SH-SY5Y (cell line): ENCODE data around the gene SYNGR2.

Experiments used
- GATA2 ChIP-seq: IDR thresholded peaks from 2 replicates; pipeline ENCODE4 v1.6.1; 2011; ENCODE audit warnings: mild to moderate bottlenecking, low read depth, low read length
- GATA3 ChIP-seq: IDR thresholded peaks from 2 replicates; pipeline ENCODE4 v1.6.1; 2011; ENCODE audit warnings: low read depth, mild to moderate bottlenecking, low read length, moderate library complexity

SYNGR2 gene, protein sequence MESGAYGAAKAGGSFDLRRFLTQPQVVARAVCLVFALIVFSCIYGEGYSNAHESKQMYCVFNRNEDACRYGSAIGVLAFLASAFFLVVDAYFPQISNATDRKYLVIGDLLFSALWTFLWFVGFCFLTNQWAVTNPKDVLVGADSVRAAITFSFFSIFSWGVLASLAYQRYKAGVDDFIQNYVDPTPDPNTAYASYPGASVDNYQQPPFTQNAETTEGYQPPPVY

DNA sequence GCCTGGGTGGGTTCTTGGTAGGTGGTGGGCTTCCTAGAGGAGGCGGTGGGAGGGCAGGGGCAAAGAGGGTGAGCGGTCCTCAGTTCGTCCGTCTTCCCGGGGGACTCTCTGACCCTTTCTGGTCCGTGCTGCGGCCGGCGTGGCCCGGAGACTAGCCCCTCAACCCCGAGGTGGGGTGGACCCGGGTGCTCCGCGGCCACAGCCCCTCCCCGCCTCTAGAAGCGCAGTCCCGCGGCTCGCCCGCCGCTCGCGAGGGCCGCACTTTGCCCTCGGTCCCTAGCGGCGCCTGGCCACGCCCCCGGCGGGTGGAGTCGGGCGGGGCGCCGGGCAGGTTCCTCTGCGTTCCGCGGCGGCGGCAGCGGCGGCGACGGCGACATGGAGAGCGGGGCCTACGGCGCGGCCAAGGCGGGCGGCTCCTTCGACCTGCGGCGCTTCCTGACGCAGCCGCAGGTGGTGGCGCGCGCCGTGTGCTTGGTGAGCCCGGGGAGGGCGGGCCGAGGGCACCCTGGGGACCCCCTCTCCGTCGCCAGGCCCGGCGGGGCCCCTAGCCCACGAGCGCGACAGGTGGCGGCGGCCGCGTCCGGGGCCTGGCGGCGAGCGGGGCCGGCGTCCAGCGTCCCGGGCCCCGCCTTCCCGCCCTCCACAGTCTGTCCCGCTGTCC lies at the start of gene SYNGR2:
TSS of gene SYNGR2 (plus strand) at position 340 of the 661 bp plus-strand sequence. CDS start at position 376, 36 bp downstream.
- TF ChIP-seq GATA3 (no peak), GATA2 (no peak)

DNA sequence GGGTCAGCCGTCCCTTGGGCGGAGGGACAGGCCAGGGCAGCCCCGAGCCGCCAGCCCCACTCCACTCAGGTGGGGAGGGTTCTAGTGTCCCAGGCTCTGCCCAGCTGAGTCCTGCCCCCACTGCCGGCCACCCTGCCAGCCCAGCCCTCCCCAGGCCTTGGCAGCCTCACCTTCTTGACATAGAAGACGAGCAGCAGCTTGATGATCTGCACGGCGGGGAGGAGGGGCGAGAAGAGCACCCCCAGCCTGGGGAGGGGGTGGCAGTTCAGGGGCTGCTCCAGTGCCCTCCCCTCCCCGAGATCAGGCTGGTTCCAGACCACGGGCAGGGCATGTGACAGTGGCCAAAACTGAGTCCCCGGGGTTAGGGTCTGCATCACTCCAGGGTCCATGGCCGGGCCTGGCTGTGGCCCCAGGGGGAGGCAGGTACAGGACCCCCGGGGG lies 49.6 kb upstream of the SYNGR2 start:
- no peak for TF ChIP-seq GATA3
- TF ChIP-seq GATA2, result no peak

DNA sequence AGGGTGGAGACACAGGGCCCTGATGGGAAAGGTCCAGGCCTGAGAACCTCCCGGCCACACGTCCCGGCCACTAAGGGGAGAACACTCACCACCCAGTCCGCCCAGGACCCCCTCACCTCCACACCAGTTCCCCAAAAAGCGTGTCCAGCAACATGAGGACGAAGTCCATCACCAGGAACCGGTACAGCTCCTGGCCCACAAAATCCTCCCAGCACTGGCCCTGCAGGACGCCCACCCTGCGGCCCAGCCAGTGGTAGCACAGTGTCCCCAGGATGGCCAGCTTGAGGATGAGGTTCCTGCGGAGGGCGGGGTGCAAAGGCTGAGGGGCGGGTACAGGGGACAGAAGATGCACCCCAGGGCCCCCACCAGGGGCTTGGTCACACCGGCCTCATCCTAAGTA lies 47.8 kb upstream of the SYNGR2 start:
- TF ChIP-seq GATA2, result no peak
- TF ChIP-seq GATA3, result no peak

DNA sequence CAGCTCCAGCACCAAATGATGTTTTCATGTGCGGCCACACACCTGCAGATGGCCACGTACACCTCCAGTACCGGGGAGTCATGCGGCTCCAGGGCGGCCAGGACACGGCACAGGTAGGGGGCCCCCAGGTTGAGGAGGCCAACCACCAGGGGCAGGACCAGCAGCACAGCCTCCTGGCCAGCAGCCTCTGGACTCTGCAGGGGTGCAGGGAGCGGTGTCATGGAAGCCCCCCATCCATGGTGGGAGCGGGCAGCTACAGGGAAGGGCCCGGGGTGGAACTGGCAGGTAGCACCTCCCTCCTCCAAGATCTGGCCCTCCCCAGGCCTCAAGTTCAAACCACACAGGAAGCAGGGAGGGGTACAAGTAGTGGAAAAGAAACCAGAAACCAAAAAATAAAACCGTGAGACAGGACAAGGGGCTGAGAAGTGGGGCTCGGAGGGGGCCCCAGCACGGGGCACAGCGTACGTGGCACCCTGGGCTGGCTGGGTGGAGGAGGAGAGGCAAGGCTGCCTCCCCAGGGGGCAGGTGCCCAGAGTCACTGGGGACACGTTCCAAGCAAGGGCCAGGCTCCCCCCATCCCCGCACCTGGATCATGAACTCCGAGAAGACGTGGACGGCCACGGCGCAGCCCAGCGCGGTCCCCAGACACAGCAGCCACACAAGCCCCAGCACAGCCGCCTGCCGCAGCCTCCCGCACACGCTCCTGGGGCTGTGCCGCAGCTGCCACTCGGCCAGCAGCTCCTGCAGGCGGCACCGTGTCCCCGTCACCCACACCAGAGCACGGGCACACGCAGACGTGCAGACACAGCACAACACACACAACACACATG lies 47.2 kb upstream of the SYNGR2 start:
- TF ChIP-seq GATA3 (no peak), GATA2 (no peak)

DNA sequence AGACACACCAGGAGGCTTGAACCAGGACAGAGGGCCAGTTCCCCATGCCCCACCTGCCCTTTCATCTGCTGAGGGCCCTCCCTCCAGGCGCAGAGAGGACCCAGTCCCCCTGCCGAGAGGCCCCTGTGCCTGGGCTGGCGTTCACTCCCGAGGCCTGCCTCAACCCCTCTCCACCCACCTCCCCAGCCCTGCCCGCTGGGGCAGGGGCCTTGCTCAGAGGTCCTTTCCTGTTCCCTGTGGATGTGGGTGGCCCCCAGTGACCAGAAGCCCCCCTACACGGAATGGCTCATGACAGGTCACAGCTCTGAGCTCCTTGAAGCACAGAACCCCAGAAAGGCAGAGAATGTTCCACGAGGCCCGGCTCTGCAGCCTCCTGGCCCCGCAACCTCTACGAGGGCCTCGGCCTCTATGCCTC lies 46.6 kb upstream of the SYNGR2 start:
- TF ChIP-seq GATA2 (no peak), GATA3 (no peak)

DNA sequence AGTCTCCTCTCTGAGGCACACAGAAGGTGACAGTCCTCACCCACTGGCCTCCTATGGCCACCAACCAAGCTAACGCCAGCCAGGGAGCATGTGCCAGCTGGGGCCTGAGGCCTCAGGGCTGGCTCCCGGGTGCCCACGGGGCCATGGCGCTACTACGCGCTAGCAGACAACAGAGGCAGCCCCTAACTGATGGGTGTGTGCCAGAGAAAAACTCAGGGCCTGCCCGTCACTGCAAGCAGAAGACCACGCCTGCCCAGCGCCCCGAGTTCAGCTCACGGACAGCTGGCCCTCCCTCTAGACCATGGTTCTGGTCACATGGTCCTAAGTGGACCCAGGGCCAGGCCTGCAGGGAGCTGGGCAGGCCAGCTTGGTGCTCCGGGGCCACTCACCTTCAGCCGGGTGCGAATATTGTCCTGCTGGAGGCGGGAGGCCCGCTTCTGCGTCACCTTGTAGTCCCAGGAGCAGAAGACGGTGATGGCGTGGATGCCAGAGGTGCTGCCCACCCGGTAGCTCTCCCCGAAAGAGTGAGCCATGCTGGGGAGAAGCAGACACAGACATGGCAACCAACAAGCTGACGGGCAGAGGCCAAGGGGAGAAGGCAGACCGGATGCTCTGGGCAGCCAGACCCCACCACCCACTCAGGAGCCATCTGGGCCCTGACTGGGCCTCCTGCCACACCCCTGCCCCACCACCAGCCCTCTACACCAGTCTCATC lies 46.0 kb upstream of the SYNGR2 start:
- no peak for TF ChIP-seq GATA2
- no peak for TF ChIP-seq GATA3

DNA sequence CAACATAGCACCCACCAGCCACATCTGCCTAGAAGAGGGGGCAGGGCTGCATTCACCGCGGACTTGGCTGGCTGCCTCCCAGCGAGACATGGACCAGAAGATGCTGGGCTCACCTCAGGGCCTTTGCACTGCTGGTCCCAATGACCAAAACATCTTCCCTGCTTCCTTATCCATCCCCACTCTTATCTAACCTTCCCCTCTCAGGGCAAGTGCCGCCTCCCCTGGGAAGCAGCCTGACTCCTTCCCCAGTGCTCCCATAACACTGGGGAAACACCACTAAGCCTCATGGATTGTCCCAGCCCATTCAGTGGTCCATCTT lies 45.5 kb upstream of the SYNGR2 start:
- TF ChIP-seq GATA2 (no peak), GATA3 (no peak)

DNA sequence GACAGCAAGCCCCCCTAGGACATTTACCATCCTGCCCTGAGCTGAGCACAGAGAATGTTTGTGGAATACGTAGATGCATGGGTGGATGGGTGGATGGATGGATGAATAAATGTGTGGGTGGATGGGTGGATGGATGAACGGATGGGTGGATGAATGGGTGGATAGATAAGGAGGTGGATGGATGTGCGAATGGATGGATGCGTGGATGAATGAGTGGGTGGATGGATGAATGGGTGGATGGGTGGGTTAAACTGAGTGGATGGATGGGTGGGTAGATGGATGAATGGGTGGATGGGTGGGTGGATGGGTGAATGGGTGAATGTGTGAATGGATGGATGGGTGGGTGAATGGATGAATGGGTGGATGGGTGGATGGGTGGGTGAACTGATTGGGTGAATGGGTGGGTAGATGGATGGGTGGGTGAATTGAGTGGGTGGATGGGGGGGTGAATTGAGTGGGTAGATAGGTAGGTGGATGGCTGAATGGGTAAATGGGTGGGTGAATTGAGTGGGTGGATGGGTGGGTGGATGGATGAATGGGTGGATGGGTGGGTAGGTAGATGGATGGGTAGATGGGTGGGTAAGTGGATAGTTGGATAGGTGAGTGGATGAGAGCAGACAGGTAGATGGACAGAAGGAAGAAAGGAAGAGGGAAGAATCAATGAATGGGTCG lies 45.0 kb upstream of the SYNGR2 start:
- TF ChIP-seq GATA3, result no peak
- TF ChIP-seq GATA2, result no peak

DNA sequence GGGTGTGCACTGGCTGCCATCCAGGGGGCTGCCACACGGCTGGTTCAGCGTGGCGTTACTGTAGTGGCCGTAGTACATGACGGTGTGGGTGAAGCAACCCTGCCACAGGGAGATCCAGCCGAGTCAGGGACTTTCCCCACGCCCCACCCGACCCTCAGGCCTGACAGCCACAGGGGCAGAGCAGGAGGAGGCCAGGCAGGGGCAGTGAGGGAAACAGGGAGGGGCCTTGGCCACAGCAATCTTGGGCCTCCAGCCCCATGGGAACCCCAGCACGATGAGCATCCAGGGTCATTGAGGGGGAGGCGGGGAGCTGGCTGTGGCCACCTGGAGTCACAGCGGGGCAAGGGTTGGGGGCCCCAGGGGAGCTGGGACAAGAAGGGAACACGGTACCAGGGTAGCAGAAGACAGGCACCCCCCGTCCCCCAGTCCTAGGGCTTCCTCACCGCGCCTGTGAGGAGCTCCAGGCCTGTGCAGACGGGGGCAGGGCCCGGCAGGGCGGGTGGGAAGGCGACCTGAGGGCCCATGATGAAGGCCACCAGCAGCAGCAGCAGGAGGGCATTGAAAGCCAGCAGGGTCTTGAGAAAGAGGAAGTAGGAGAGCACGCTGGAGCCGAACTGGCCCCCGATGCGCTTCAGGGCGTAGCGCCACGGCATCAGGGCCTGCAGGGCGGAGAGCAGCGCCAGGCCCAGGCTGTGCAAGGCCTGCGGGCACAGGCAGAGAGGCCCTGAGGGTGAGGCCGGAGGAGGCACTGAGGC lies 44.1 kb upstream of the SYNGR2 start:
- no peak for TF ChIP-seq GATA3
- TF ChIP-seq GATA2, result no peak

DNA sequence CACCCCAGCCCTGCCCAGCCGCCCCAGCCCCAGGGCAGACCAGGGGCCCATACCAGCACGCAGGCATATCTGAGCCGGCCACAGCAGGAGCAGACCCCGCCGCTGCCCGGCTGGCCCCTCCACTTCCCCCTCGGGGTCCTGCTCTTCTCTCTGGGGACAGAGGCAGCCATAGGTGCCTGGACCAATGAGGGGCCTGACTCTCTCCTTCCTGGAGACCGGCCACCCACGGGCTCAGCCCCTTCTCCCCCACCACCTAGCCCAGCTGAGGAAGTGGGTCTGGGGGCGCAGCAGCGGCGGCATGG lies 43.6 kb upstream of the SYNGR2 start:
- no peak for TF ChIP-seq GATA3
- TF ChIP-seq GATA2, result no peak

DNA sequence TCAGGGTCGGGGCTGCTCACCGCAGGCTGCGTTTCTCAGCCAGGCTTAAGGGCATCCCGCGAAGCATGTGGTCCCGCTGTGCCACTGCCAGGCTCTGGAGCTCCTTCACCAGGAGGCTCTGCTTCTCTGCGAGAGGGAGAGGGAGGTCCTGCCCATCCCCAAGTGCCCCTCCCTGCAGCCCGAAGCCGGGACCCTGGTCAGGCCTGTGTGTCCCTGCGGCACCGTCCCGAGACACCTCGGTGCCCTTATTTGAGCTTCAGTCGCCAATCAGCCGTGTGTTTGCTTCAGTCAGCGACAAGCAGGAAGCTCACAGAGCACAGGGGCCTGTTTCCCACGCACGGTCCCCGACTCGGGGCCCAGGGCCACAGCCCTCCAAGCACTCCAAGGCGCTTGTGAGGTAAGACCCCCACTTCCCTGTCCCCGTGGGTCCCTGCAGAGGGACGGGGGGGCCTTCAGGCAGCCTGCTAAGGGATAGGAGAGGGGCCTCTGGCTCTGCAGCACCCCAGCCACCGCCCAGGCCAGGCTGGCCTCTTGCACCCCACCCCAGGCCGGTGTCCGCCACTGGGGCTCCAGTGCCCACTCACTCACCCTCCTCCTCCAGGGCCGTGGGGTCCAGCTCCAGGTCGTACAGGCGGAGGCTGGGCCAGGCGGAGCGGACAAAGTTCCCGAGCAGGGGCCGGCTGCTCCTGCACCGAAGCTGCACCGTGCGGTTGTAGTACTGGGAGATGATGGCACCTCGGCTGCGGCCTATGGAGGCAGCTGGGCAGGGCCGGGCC lies 43.1 kb upstream of the SYNGR2 start:
- no peak for TF ChIP-seq GATA3
- TF ChIP-seq GATA2, result no peak
